ENCODE results near the gene ERC1. TPM values are rescaled to one million over a fixed set of nuclear protein-coding genes. Genes with fewer than 3 reads are reported as not detected.

ERC1 gene
- total RNA-seq, 2 donors from 2014 or later: 18.9 to 72.9 TPM

GRCh38 chr12:954741-955140 is 36.3 kb upstream of the ERC1 start:
- DNase-seq (ENCODE audit: low spot score): no peak
- no peaks in the 10 kb centered on the region for H3K4me1 ChIP-seq (replicated peaks)
- H3K27ac ChIP-seq: no peak overlapping the region
- TF ChIP-seq CTCF (IDR thresholded peaks at IDR 0.05): no peak
- no peak for TF ChIP-seq POLR2AphosphoS5 (IDR thresholded peaks at IDR 0.05)
- TF ChIP-seq POLR2A (IDR thresholded peaks at IDR 0.05): no peak
- no peaks in the 10 kb centered on the region for H3K27me3 ChIP-seq (replicated peaks; ENCODE audit: insufficient read depth)
- H3K36me3 ChIP-seq: no peaks in the 10 kb centered on the region
- H3K4me3 ChIP-seq: no peak overlapping the region
- intact Hi-C loops (cut with DNase I): loop anchor here (5.0 kb wide), 2 partner anchors 137 to 143 kb away; no protein-coding TSS in a partner anchor
- H3K9me3 ChIP-seq: no peaks in the 10 kb centered on the region

- Histone ChIP-seq H3K36me3 (no peaks in the 10 kb centered on the region), H3K4me3 (no peak overlapping the region), H3K4me1 (replicated peaks) (no peaks in the 10 kb centered on the region), H3K9me3 (no peaks in the 10 kb centered on the region), H3K27me3 (replicated peaks; ENCODE audit: insufficient read depth) (no peaks in the 10 kb centered on the region), H3K27ac (no peak overlapping the region)
- TF ChIP-seq POLR2A (IDR thresholded peaks at IDR 0.05) (no peak), POLR2AphosphoS5 (IDR thresholded peaks at IDR 0.05) (no peak), CTCF (IDR thresholded peaks at IDR 0.05) (no peak)
- no peak for DNase-seq (ENCODE audit: low spot score)
- WGBS: 96% methylated on average over 6 of the region's 6 CpGs
- intact Hi-C loops (cut with DNase I): no loop called here
These were observed 35.1 kb upstream of the ERC1 start for GRCh38 chr12:955939-956338.

- Histone ChIP-seq H3K36me3 (no peaks in the 10 kb centered on the region), H3K27ac (no peak overlapping the region), H3K27me3 (replicated peaks; ENCODE audit: insufficient read depth) (no peaks in the 10 kb centered on the region), H3K9me3 (no peaks in the 10 kb centered on the region), H3K4me1 (replicated peaks) (no peaks in the 10 kb centered on the region), H3K4me3 (no peak overlapping the region)
- WGBS: 44% methylated on average over 8 of the region's 8 CpGs
- DNase-seq (ENCODE audit: low spot score): no peak
- intact Hi-C loops (cut with DNase I): no loop called here
- TF ChIP-seq POLR2AphosphoS5 (IDR thresholded peaks at IDR 0.05) (no peak), CTCF (IDR thresholded peaks at IDR 0.05) (no peak), POLR2A (IDR thresholded peaks at IDR 0.05) (no peak)
These were observed 32.4 kb upstream of the ERC1 start for GRCh38 chr12:958588-959123.

GRCh38 chr12:966724-967123 is 24.3 kb upstream of the ERC1 start:
- DNase-seq (ENCODE audit: low spot score): no peak
- intact Hi-C loops (cut with DNase I): no loop called here
- no peak overlapping the region for H3K4me3 ChIP-seq
- no peaks in the 10 kb centered on the region for H3K4me1 ChIP-seq (replicated peaks)
- no peaks in the 10 kb centered on the region for H3K27me3 ChIP-seq (replicated peaks; ENCODE audit: insufficient read depth)
- 82% methylated on average over 6 of the region's 6 CpGs for WGBS
- H3K27ac ChIP-seq: no peak overlapping the region
- no peaks in the 10 kb centered on the region for H3K36me3 ChIP-seq
- no peak for TF ChIP-seq POLR2A (IDR thresholded peaks at IDR 0.05)
- no peak for TF ChIP-seq CTCF (IDR thresholded peaks at IDR 0.05)
- no peak for TF ChIP-seq POLR2AphosphoS5 (IDR thresholded peaks at IDR 0.05)
- H3K9me3 ChIP-seq: no peaks in the 10 kb centered on the region

GRCh38 chr12:967641-968040 is 23.4 kb upstream of the ERC1 start:
- Histone ChIP-seq H3K9me3 (no peaks in the 10 kb centered on the region), H3K4me3 (no peak overlapping the region), H3K36me3 (no peaks in the 10 kb centered on the region), H3K4me1 (replicated peaks) (no peaks in the 10 kb centered on the region), H3K27ac (no peak overlapping the region), H3K27me3 (replicated peaks; ENCODE audit: insufficient read depth) (no peaks in the 10 kb centered on the region)
- intact Hi-C loops (cut with DNase I): no loop called here
- WGBS: 83% methylated on average over 9 of the region's 9 CpGs
- TF ChIP-seq POLR2AphosphoS5 (IDR thresholded peaks at IDR 0.05) (no peak), CTCF (IDR thresholded peaks at IDR 0.05) (no peak), POLR2A (IDR thresholded peaks at IDR 0.05) (no peak)
- DNase-seq (ENCODE audit: low spot score): no peak
